ENCODE data around the gene CSGALNACT2. TPM values are rescaled to one million over a fixed set of nuclear protein-coding genes. Genes with fewer than 3 reads are reported as not detected.

Gene CSGALNACT2
- total RNA-seq, 1 experiment from 2014 or later: 13.4 TPM

DNA sequence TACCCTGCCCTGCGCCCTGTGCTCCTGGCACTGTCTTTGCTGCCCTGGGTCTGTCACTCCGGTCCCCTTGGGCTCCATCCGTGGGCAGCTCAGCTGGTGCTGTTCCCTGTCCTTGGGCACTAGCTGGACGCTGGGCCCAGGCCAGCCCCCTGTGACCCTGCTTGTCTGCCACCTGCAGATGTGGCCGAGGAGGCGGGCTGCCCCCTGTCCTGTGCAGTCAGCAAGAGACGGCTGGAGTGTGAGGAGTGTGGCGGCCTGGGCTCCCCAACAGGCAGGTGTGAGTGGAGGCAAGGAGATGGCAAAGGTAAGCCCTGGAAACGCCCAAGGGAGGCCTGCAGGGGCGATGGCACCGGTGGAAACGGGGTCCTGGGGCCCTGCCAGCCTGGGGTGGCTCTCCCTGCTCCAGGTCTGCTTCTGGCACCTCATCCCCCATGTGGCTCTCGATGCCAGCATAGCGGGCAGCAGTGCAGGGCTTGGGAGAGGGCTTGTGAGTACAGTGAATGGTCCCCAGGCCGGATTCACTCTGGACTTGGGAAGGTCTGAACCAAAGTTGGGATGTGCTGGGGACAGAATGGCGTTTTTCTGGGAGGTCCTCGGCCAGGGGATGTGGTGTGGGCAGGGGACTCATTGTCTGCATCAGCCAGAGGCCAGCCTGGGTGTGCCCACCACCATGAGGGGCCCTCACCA, 26.2 kb upstream of the CSGALNACT2 start:
- no peak for DNase-seq (ENCODE audit: low read depth)

DNA sequence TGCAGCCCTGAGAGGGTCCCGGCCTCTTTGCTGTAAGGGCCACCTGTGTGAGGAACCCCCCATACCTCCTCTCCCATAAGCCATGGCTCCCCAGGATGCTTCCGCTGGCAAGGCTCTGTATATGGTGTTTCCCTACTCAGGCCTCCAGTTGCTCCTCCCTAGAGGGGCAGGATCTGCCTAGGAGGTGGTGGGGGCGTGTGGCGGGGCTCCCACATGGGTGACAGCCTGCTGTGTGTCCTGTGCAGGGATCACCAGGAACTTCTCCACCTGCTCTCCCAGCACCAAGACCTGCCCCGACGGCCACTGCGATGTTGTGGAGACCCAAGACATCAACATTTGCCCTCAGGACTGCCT, 25.7 kb upstream of the CSGALNACT2 start:
- DNase-seq (ENCODE audit: low read depth): no peak

DNA sequence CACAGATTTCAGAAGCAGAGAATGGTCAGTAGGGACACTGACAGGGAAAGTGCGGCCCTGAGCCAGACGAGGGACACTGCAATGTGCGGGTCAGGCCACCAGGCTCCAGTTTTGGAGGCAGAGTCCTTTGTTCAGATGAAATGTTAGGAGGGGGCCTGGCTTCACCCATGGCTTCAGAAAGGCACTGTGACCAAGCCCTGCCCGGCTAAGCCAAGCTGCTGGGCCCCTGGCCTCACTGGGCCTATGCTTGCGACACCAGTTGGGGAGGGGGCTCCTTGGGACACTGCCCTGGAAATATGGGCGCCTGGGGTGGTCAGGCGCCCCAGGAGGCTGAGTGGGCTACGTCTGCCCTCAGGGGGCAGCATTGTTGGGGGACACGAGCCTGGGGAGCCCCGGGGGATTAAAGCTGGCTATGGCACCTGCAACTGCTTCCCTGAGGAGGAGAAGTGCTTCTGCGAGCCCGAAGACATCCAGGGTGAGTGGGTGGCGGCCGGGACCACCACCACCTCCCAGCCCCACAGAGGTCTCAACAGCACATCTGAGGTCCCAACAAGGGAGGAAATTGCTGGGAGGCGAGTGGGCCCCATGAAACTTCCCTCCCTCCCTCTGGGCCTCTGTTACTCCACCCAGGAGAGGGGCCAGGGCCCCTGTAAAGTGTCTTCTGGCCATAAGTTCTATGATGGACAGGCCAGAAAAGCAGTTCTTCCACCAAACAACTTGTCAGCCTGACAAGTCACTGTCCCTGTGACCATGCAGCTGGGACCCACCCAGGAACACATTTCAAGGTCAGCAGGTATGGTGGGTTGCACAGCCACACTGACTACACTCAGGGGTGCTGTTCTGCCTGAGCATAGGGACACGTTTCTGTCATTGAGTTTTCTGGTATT, 24.8 kb upstream of the CSGALNACT2 start:
- no peak for DNase-seq (ENCODE audit: low read depth)

DNA sequence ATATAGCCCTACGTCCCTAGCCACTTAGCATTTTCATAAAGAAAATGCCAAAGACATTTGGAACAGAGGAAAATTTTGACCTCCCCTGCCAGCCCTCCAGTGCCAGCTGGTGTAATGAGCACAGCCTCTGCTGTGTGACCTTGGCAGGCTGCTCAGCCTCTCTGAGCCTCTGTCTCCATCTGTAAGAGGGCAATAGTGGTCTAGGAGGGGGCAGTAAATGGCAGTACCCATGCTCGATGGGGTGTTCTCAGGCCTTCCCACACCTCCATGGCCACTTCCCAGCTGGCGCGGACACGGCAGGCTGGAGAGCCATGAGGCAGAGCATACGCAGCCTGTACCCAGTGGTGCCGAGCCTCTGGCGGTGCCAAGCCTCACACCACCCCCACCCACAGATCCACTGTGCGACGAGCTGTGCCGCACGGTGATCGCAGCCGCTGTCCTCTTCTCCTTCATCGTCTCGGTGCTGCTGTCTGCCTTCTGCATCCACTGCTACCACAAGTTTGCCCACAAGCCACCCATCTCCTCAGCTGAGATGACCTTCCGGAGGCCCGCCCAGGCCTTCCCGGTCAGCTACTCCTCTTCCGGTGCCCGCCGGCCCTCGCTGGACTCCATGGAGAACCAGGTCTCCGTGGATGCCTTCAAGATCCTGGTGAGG, 24.0 kb upstream of the CSGALNACT2 start:
- DNase-seq (ENCODE audit: low read depth): no peak

DNA sequence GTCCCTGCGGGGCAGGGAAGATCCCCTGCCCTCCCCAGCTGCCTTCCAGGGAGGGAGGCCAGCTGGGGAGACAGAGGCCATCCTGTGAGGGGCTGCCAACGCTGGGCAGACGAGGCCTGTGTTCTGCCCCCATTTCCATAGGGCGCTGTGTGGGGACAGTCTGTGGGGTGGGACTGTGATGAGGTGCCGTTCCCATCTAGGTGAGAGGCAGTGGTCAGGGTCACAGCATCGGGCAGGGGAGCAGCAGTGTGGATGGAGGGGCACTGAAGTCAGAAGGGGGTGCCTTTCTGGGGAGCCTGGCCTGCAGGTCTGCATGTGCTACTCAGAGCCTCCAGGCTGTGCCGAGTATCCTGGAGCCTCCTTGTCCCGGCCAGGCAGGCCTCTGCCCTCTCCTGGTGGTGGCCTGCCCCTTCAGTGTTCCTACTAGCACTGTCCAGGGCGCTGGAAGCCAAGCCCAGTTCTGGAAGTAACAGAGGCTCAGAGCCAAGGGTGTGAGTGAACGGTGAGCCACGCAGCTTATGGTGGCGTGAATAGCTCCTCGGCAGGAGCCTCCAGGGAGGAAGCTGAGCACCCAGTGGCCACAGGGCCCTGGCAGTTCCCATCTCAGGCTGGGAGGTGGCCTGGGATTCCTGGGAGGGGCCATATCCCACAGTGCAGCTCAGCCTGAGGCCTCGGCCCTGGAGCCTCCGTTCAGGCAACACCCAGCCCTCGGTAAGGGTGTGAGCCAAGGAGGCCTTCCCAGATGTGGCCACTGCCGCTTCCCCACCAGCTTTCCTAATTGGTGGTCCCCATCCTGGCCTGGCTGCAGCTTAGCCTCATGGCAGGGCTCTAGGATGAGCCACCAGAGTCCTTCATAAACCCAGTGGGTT, 23.3 kb upstream of the CSGALNACT2 start:
- no peak for DNase-seq (ENCODE audit: low read depth)

DNA sequence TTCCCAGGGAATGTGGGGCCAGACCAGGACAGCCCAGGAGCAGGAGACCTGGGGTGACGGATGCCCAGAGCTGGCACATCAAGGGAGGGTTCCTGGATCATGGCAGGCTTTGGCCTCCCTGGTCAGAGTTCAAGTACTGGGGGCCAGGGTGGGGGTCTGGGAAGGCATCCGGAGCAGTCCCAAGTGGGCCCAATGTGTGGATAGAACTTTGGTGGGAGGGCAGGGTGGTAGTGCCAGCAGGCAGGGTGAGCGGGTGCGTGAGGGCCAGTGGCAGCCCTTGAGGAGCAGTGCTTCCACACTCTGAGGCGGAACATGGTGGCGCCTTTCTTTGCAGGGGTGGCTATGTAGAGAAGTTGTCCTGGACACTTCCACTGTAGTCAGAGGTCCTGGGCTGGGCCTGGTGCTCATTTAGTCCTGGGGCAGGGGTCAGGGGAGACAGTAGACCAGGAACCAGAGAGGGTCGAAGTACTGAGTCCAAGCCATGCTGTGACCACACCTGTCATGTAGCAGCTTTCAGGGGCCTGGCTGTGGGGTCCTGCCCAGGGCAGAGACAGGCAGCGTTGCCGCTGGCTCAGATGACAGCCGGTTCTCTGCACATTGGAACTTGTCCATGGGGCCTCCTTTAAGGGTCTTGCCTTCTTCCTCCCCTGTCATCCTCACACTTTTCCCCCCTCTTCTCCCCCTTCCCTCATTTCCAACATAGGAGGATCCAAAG, 22.2 kb upstream of the CSGALNACT2 start:
- DNase-seq (ENCODE audit: low read depth): no peak

DNA sequence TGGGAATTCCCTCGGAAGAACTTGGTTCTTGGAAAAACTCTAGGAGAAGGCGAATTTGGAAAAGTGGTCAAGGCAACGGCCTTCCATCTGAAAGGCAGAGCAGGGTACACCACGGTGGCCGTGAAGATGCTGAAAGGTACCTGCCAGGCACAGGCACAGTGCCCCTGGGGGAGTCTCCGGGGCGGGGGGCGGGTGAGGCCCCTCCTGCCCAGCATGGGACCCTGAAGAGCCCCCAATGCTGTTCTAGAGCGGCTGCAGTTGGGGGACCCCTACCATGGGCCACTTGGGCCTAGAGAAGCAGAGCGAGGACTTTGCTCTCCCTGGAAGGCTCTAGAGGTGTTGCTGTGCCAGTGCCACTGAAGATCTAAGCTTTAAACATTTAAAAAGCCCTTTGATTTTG, 21.6 kb upstream of the CSGALNACT2 start:
- DNase-seq (ENCODE audit: low read depth): no peak

DNA sequence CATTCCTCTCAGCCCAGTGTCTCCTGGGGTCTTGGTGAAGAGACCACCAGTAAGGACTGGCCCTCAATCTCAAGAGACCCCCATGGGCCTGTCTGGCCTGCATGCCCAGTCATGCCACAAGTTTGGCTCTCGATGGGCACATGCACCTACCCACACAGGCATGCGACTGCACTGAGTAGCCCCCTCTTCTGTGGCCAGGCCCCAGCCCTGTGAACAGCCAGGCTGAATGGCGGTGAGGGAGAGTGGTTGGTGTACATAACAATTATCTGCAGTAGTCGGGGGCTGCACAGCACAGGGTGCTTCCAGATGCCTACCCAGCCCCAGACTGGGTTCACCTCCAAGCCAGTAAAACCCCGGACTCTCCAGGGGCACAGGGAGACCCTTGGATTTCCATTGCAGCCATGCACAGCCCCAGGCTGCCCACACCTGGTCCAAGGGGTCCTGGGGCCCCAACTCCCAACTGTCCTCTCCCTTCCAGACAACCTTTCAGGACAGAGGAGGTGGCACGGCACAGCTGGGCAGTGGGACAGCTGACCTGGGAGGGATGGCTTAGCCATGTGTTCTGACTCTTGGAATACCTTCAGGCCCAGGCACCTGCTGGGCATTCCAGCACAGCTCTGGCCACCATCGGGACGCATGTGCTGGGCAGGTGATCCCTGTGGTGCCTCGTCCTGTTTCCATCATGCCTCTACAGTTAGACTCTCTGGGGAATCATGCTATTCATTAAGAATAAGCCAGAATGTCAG, 21.0 kb upstream of the CSGALNACT2 start:
- DNase-seq (ENCODE audit: low read depth): no peak

DNA sequence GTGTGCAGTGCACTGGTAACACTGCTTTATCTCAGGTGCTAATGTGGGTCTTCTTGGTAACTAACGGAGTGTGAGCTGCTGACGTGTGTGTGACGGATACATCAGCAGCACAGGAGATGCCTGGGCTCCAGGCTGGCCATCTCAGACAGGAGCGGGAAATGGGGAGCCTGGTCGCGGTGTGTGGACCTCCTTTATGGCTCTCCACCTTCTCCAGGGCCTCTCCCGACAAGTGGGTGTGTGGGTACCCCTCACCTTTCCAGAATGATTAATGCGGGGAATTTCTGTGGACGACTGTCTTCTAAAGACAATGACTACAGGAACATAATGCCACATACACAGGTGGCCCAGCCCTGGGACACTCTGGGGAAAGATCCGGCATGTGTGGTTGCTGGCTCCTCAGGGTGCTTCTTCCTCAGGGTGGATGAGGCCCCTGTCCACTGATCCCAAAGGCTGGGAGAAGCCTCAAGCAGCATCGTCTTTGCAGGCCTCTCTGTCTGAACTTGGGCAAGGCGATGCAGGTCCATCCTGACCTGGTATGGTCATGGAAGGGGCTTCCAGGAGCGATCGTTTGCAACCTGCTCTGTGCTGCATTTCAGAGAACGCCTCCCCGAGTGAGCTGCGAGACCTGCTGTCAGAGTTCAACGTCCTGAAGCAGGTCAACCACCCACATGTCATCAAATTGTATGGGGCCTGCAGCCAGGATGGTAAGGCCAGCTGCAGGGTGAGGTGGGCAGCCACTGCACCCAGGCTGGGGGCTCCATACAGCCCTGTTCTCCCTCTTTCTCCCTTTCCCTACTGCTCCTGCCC, 20.3 kb upstream of the CSGALNACT2 start:
- DNase-seq (ENCODE audit: low read depth): no peak

DNA sequence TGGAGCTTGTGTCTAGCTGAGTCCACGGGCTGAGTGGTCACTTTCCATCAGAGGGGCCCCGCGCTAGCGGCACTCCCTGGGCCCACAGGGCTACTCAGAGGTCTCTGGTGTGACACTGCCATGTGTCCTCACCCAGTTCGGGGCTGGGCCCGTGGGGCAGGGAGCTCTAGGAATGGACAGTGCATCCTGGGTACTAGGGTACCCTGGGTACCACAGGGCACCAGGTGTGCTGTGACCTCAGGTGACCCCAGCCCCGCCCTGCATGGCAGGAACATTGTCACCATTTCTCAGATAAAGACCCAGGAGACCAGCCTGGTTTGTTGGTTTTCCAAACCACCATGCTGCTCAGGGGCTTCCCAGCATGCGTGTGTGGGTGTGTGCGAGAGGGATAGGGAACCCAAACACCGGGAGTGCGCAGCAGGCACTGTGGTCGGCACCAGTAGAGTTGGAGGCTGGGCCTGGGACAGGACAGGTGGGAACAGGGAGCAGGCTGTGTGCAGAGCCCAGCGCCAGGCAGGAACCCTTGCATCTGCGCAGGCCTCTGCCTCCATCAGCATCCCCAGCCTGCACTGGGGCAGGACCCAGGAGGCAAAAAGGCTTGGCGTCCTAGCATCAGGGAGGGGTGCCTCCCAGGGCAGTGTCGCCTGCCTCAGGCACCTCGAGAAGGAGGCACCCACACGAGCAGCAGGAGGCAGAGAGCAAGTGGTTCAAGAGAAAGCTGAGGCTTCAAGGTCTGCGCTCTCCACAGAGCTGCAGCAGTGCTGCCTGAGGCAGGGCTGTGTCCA, 19.4 kb upstream of the CSGALNACT2 start:
- no peak for DNase-seq (ENCODE audit: low read depth)

DNA sequence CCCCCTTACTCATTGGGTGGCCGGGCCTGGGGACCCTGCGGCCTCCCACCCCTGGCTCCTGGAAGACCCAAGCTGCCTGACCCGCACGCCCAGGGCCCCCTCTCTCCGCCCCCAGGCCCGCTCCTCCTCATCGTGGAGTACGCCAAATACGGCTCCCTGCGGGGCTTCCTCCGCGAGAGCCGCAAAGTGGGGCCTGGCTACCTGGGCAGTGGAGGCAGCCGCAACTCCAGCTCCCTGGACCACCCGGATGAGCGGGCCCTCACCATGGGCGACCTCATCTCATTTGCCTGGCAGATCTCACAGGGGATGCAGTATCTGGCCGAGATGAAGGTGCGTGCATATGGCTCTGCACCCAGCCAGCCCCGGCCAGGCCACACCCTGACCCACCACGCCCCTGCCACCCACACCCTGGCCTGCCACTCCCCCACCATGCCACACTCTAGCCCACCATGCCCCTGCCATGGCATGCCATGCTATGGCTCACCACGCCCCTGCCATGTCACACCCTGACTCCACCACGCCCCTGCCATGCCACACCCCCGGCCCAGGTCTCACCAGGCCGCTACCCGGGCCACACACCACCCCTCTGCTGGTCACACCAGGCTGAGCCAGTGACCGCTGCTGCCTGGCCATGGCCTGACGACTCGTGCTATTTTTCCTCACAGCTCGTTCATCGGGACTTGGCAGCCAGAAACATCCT, 18.7 kb upstream of the CSGALNACT2 start:
- DNase-seq (ENCODE audit: low read depth): no peak

DNA sequence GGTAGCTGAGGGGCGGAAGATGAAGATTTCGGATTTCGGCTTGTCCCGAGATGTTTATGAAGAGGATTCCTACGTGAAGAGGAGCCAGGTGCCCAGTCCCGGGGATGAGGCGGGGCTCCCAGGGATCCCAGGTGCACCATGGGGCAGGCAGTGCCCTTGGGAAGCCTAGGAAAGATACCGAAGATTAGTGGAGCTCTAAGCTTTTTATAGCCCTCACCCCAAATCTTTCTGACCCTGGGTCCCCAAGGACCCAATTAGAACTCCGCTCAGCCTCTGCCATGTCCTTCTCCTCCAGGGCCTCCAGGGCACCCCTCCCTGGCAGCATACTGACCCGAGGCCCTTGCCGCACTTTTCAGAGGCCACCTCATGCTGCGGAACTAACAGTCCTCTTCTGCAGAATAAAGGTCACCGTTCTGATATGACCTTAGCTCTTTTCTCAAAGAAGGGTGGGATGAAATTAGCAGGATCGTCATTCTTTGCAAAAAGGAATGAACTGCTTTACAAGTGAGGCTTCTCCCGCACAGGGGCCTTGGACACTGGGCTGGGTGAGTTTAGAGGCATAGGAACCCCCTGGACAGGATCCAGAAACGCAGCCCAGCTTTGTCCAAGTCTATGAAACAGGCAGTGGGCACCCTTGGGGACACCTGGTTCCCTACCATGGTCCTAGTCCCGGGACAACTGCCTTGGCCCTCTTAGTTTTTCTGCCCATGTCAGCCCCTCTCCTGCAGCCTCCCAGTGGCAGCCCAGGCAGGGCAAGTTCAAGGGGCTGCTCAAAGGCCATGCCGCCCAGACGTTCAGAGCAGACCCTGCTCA, 17.9 kb upstream of the CSGALNACT2 start:
- DNase-seq (ENCODE audit: low read depth): no peak

DNA sequence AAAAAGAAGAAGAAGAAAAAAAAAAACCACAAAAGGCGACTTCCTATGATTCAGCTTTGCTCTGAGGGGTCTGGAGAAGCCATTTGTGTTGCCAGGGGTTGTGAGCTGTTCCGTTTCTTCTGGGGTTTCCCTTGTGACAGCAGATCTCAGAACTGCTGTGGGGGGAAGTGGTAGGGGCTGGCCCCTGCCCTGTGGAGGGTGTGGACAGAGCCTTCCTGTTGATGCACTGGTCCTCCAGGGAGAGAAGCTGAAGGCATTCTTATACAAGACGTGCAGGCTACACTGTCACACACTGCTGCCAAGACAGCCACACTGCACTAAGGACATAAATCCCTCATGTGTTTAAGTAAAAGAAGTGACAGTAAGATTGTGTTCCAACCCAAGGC, 17.3 kb upstream of the CSGALNACT2 start:
- DNase-seq (ENCODE audit: low read depth): no peak

DNA sequence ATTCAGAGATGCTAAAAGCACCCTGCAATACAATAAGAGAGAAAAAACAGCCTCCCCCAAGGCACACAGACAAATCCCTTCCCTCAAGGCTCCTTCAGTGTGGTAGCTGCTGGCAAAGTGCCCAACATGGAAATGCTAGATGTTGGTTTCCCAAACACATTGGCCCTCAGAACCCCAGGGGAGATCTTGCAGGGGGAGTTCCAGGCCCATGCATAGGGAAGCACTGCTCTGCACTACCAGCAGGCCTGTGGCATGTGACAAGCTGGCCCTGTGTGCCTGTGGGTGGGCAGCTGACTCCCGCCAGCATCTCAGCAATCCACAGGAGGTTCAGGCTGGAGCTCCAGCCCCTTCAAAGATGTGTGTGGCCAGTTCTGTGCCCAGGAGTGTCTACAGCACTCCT, 16.8 kb upstream of the CSGALNACT2 start:
- peak; percentile 19 for DNase-seq (ENCODE audit: low read depth)

DNA sequence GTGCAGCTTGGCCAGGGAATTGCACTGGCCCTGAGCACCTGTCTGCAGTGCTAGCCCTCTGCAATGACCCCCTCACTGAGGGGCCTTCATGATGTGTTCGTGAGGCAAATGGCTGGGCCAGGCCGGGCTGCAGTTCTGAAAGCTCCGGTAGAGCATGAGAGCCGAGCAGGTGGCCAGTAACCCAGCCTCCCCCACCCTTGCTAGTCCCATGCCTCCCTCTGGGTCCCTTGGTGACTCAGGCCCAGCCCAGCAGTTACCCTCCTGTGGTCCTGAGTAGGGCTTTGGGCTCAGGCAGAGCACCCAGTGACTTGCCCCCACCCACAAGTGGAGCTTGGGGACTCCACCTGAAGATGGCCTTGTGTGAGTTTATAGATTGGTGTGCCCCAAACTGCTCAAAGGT, 16.1 kb upstream of the CSGALNACT2 start:
- no peak for DNase-seq (ENCODE audit: low read depth)

DNA sequence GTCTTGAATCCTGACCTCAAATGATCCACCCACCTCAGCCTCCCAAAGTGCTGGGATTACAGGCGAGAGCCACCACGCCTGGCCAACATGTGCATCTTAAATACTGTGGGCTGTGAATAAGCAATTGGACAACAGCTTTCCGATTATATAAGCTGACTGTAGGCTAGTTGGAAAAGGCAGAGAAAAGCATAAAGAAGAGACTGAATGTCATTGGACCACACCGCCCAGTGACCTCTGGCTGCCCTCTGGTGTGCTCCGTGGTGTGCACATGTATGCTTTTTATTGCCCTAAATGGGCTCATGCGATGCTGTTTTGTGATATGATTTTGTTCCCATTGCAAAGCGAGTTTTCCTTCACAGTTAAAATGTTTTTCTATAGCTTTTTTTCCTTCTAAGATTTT, 15.4 kb upstream of the CSGALNACT2 start:
- DNase-seq (ENCODE audit: low read depth): no peak
